MM.1S (cell line): ENCODE data around the gene NFATC2.

Source experiments
- EZH2 ChIP-seq: fragments of 300-600 bp; sonication (generic); optimal IDR thresholded peaks from 2 replicates; pipeline ENCODE3; 2017; ENCODE audit warnings: low read depth, mild to moderate bottlenecking, antibody characterized with exemption, low read length, mixed read lengths
- EZH2phosphoT487 ChIP-seq: fragments of 300-600 bp; sonication (generic); IDR thresholded peaks from 2 replicates; pipeline ENCODE4 v1.6.1; 2018; ENCODE audit warnings: antibody characterized with exemption, low read length
- TF ChIP-seq, protein P1 (sequence below): fragments of 300-600 bp; sonication (generic); IDR thresholded peaks from 2 replicates; pipeline ENCODE4 v1.5.1; 2016; ENCODE audit warnings: antibody characterized with exemption, low read length, mixed read lengths

DNA sequence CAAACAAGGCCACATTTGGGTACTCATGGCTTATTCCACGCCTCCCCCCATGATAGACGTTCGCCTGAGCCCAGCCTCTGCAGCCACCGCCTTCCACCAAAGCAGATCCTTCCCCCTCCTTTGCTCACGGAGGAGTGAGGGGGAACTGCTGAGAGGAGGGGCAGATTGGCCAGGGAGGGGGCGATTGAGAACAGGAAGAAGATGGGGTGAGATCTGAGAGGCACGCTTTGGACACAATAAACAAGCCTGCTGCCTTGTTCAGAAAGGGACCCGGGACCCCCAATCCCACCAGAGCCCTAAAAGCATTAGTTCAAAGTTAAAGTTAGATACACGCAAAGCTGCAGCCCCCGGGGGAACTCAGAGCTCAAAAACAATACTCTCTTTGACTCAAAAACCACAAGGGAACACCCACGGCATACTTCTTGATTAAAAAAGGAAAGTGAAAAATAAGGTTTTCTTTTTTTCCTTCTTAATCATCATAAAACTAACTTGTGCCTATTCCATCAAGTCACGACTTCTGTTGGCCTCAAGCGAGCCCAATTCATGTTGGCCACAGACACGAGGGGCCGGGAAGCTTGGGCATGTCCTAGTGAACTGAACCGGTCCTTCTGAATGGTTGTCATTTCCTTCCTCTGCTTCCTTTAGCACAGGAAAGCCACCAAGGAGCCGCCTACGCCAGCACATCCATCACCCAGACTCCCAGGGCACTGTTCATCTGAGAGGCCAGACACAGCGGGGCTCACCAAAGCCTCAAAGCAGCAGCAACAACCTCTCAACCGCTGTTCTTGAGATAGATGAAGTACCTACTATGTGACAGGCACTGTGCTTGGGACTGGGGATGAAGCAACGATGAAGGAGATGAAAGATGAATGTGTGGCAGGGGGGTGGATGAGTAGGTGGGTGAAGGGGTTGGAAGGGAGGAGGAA is 44.7 kb downstream of the NFATC2 start:
- TF ChIP-seq, protein P1, sequence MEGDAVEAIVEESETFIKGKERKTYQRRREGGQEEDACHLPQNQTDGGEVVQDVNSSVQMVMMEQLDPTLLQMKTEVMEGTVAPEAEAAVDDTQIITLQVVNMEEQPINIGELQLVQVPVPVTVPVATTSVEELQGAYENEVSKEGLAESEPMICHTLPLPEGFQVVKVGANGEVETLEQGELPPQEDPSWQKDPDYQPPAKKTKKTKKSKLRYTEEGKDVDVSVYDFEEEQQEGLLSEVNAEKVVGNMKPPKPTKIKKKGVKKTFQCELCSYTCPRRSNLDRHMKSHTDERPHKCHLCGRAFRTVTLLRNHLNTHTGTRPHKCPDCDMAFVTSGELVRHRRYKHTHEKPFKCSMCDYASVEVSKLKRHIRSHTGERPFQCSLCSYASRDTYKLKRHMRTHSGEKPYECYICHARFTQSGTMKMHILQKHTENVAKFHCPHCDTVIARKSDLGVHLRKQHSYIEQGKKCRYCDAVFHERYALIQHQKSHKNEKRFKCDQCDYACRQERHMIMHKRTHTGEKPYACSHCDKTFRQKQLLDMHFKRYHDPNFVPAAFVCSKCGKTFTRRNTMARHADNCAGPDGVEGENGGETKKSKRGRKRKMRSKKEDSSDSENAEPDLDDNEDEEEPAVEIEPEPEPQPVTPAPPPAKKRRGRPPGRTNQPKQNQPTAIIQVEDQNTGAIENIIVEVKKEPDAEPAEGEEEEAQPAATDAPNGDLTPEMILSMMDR = no peak
- no peak for TF ChIP-seq EZH2
- no peak for TF ChIP-seq EZH2phosphoT487
